K562 (cell line): Measurements from ENCODE around the gene HNRNPF. TPM values are rescaled to one million over a fixed set of nuclear protein-coding genes. Genes with fewer than 3 reads are reported as not detected.

Experiments
- CCNT2 ChIP-seq: IDR thresholded peaks from 2 replicates; pipeline ENCODE4 v1.6.1; 2011; ENCODE audit warnings: borderline replicate concordance, low read depth, mild to moderate bottlenecking, moderate library complexity, mixed read lengths, low read length; ENCODE audit not compliant: insufficient read length; ENCODE audit errors: extremely low read depth
- FIP1L1 ChIP-seq: fragments of 200-400 bp; formaldehyde crosslinking; IDR thresholded peaks from 2 replicates; pipeline ENCODE4 v1.6.1; 2018; ENCODE audit warnings: mild to moderate bottlenecking, low read depth, low read length; ENCODE audit not compliant: poor library complexity, severe bottlenecking
- FOXA3 ChIP-seq, 2 experiments: fragments of 450-650 bp in 1 of 2; sonication (generic) in 1 of 2; formaldehyde crosslinking; IDR thresholded peaks in 1 of 2; conservative IDR thresholded peaks in 1 of 2; 2 replicates each; pipeline versions ENCODE4 v1.4.0 to v1.8.0; 2020 to 2022; ENCODE audit warnings: mild to moderate bottlenecking in 2 of 2, missing genetic modification reagents in 1 of 2
- GABPB2 ChIP-seq: fragments of 250-450 bp; sonication (Bioruptor Pico); conservative IDR thresholded peaks from 2 replicates; pipeline ENCODE4 v1.5.1; 2021; ENCODE audit warnings: mild to moderate bottlenecking
- HMG20A ChIP-seq: fragments of 450-650 bp; formaldehyde crosslinking; conservative IDR thresholded peaks from 2 replicates; pipeline ENCODE4 v1.4.0; 2020; ENCODE audit warnings: mild to moderate bottlenecking, mixed read lengths
- NELFE ChIP-seq: IDR thresholded peaks from 2 replicates; pipeline ENCODE4 v1.6.1; 2011; ENCODE audit warnings: mild to moderate bottlenecking; ENCODE audit not compliant: insufficient read depth, insufficient read length
- PATZ1 ChIP-seq: fragments of 250-450 bp; sonication (Bioruptor Pico); IDR thresholded peaks from 2 replicates; pipeline ENCODE4 v1.5.0; 2020; ENCODE audit warnings: mild to moderate bottlenecking, borderline replicate concordance
- POU5F1 ChIP-seq: fragments of 150-350 bp; IDR thresholded peaks from 2 replicates; pipeline ENCODE4 v1.6.1; 2014; ENCODE audit warnings: borderline replicate concordance, low read length, low read depth, mild to moderate bottlenecking; ENCODE audit not compliant: partially characterized antibody
- RBM22 ChIP-seq: fragments of 200-400 bp; formaldehyde crosslinking; IDR thresholded peaks from 2 replicates; pipeline ENCODE4 v1.6.1; 2018; ENCODE audit warnings: low read length, low read depth; ENCODE audit not compliant: poor library complexity, severe bottlenecking
- RUNX1 ChIP-seq: sonication (generic); IDR thresholded peaks from 2 replicates; pipeline ENCODE4 v1.6.1; 2016; ENCODE audit warnings: antibody characterized with exemption, low read depth
- ZBTB1 ChIP-seq: sonication (generic); formaldehyde crosslinking; IDR thresholded peaks from 2 replicates; pipeline ENCODE4 v1.8.1; 2023; ENCODE audit warnings: missing genetic modification reagents, low read depth, mild to moderate bottlenecking, borderline replicate concordance
- ZBTB2 ChIP-seq: fragments of 450-650 bp; IDR thresholded peaks from 2 replicates; pipeline ENCODE4 v1.6.1; 2016; ENCODE audit warnings: antibody characterized with exemption
- ZNF133 ChIP-seq: fragments of 250-450 bp; sonication (Bioruptor Pico); IDR thresholded peaks from 2 replicates; pipeline ENCODE4 v1.4.0; 2020; ENCODE audit warnings: mild to moderate bottlenecking
- ZNF197 ChIP-seq: fragments of 200-800 bp; sonication (Bioruptor generic); IDR thresholded peaks from 2 replicates; pipeline ENCODE4 v1.6.1; 2016; ENCODE audit warnings: low read depth, missing genetic modification characterization, missing compliant biosample characterization
- ZNF407 ChIP-seq: fragments of 450-650 bp; IDR thresholded peaks from 2 replicates; pipeline ENCODE4 v1.6.1; 2016; ENCODE audit warnings: low read depth
- polyA plus RNA-seq, 8 experiments: library from polyadenylated mRNA; depleted of rRNA in 4 of 8; stranded (reverse) in 5 of 8; unstranded in 3 of 8; fragments of >200 nt; fragmentation: Nextera tagmentation in 2 of 8; fragmentation: Illumina TruSeq in 1 of 8; extraction: Ambion mirVana in 2 of 8; extraction: Trizol in 1 of 8; gene quantifications; 2 replicates each; pipeline versions ENCODE4 v1.2.1 to v1.2.3, GENCODE V29; 2011 to 2014; ENCODE audit warnings: inconsistent platforms in 1 of 8, missing spikeins in 1 of 8
- total RNA-seq, 7 experiments: library from RNA; depleted of rRNA in 6 of 7; stranded (reverse); fragments of >200 nt in 6 of 7; fragmentation: Illumina TruSeq in 2 of 7; extraction: Trizol in 2 of 7; gene quantifications; 2 replicates each; pipeline versions ENCODE4 v1.2.1 to v1.2.3, GENCODE V29; 2011 to 2021; ENCODE audit warnings: low replicate concordance in 1 of 7

The HNRNPF gene
- total and polyA plus RNA-seq, 9 of the 15 experiments (the other 6 are each of a cell fraction or from before 2014, with no cell fraction given): 192 to 489 (median 416) TPM

GRCh38 chr10:43407576-43408330 is 1.2 kb downstream of the HNRNPF start (continued):
- TF ChIP-seq PATZ1 (no peak), ZNF407 (peak; percentile 80), CCNT2 (peak; percentile 28), ZNF133 (CRISPR knock-in tag) (no peak), FIP1L1 (peak; percentile 50), NELFE (no peak), ZBTB2 (peak; percentile 52; the same call in 1 of the 2 replicates), ZBTB1 (CRISPR knock-in tag) (no peak), GABPB2 (CRISPR knock-in tag) (no peak), POU5F1 (no peak), RBM22 (peak; percentile 83), ZNF197 (CRISPR knock-in tag) (0 out of 2 replicates have a peak, but pooled peaks have one; percentile 75), HMG20A (CRISPR knock-in tag) (no peak), RUNX1 (no peak), FOXA3 (CRISPR knock-in tag; conservative IDR thresholded peaks at IDR 0.05 in 1 of 2, IDR thresholded peaks at IDR 0.05 in 1 of 2) (peak in 1 of 2 experiments; percentile 72; a peak in 1 of 4 replicates)
